H1 (cell line): ENCODE measurements around the gene CEL. TPM values are rescaled to one million over a fixed set of nuclear protein-coding genes. Genes with fewer than 3 reads are reported as not detected.

Source experiments
- BCL11A ChIP-seq, 2 experiments: IDR thresholded peaks; one replicate each; pipeline ENCODE4 v1.6.1; 2011; ENCODE audit warnings: low read depth in 2 of 2, low read length in 2 of 2, mild to moderate bottlenecking in 2 of 2
- CHD1 ChIP-seq: IDR thresholded peaks from 2 replicates; pipeline ENCODE4 v1.6.1; 2012; ENCODE audit warnings: low read depth, low read length, improper control_type of control experiment
- KDM1A ChIP-seq: fragments of 200-600, 300-600 bp; sonication (generic); IDR thresholded peaks from 2 replicates; pipeline ENCODE4 v1.7.1; 2016; ENCODE audit warnings: mild to moderate bottlenecking, low read length, borderline replicate concordance
- MAFK ChIP-seq: IDR thresholded peaks from 2 replicates; pipeline ENCODE4 v1.6.1; 2012; ENCODE audit warnings: low read depth, mild to moderate bottlenecking, improper control_type of control experiment, low read length
- SIX5 ChIP-seq: IDR thresholded peaks from 2 replicates; pipeline ENCODE4 v1.6.1; 2011; ENCODE audit warnings: mild to moderate bottlenecking, low read depth, low read length
- SP1 ChIP-seq: IDR thresholded peaks from 2 replicates; pipeline ENCODE4 v1.6.1; 2011; ENCODE audit warnings: low read depth, low read length
- YY1 ChIP-seq: IDR thresholded peaks from 2 replicates; pipeline ENCODE4 v1.6.1; 2011; ENCODE audit warnings: low read depth, mild to moderate bottlenecking, low read length
- polyA plus RNA-seq, 7 experiments: library from polyadenylated mRNA; depleted of rRNA in 3 of 7; stranded (reverse) in 5 of 7; unstranded in 2 of 7; fragments of >200 nt in 5 of 7; fragments of 200-250 nt in 2 of 7; gene quantifications; 1 replicate in 5 of 7; 2 replicates in 1 of 7; 4 replicates in 1 of 7; pipeline versions ENCODE4 v1.2.1 to v1.2.3, GENCODE V29; 2011 to 2013; ENCODE audit warnings: missing spikeins in 2 of 7, mixed read lengths in 2 of 7
- total RNA-seq: library from RNA; stranded (reverse); fragmentation: NEBNext Ultra II Directional; extraction: Animal tissue kit (Norgen Biotek cat#: 25700); gene quantifications from 2 replicates; pipeline ENCODE4 v1.2.1, GENCODE V29; 2021
- TF ChIP-seq, protein P1 (sequence below): IDR thresholded peaks from 2 replicates; pipeline ENCODE4 v1.6.1; 2011; ENCODE audit warnings: low read depth, mild to moderate bottlenecking, low read length; ENCODE audit not compliant: insufficient read depth
- TF ChIP-seq, protein P2 (sequence below): IDR thresholded peaks from 2 replicates; pipeline ENCODE4 v1.6.1; 2012; ENCODE audit warnings: inconsistent platforms

CEL gene
- total and polyA plus RNA-seq, 2 of the 8 experiments (the other 6 are each of a cell fraction or from before 2014, with no cell fraction given) = 1.8 to 3.4 TPM

DNA sequence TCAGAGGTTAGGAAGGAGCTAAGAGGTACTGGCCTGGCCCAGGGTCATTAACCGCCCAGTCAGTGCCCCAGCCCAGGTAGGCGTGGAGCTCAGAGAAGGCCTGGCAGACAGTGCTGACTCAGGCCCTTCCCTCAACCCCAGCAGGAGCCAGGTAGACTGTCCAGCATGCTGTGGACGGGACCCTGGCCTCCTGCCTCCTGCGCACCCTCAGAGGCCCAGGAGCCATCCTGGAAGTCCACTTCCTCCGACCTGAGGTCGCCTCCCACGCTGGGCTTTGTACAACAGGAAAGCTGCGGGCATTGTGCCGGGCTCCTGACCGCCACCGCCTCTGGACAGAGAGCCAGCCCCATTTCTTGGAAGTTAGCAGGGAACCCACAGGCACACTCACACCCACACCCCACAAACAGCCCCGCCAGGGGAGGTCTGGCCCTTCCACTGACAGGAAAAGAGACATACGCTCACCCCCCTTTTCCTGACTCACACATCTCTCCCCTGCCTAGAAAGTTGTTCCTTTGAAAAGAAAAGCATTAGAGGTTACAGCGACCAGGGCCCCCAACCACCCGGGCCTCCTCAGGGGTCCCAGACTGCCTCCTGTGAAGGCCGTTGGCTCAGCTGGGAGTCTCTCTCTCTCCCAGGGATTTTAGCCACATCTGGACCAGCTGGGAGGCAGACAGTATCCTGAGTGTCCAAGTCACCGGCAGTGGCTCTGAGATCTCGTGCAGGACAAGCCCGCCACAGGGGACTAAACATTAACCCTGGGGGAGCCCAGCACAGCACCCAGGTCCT is 51.6 kb downstream of the CEL start (continued):
- TF ChIP-seq, protein P1, sequence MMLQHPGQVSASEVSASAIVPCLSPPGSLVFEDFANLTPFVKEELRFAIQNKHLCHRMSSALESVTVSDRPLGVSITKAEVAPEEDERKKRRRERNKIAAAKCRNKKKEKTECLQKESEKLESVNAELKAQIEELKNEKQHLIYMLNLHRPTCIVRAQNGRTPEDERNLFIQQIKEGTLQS = no peak
- TF ChIP-seq MAFK (no peak), SIX5 (no peak), KDM1A (no peak), SP1 (no peak), CHD1 (no peak), BCL11A (IDR thresholded peaks at IDR 0.05; ENCODE audit: low read depth in 2 of 2, low read length in 2 of 2) (no peak), YY1 (no peak)
- TF ChIP-seq, protein P2, sequence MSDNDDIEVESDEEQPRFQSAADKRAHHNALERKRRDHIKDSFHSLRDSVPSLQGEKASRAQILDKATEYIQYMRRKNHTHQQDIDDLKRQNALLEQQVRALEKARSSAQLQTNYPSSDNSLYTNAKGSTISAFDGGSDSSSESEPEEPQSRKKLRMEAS = no peak
